ENCODE data around the gene CCDC17. TPM values are rescaled to one million over a fixed set of nuclear protein-coding genes. Genes with fewer than 3 reads are reported as not detected.

The CCDC17 gene
- total and polyA plus RNA-seq, 2 experiments from 2014 or later = 0.73 to 1.4 TPM

DNA sequence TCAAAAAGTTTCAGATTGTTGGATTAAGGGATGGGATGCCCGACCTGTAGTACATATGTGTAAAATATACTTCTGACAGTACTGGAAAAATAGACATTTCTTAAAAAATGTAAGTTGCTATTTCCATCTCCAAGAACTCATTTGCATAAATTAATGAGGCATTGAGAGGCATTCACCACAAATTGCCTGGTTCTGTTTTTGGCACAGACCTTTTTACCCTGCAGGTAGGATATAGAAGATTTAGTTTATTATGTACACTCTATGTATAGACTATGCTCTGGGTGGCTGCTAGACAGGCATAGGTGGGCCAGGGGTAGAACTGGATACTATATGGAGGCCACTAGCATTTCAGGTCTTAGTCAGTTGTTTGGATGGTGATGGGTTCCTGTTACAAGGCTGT lies 8.0 kb downstream of the CCDC17 start:
- peaks cover 3% of the 10 kb centered on the region for H3K79me2 ChIP-seq
- no peaks in the 10 kb centered on the region for H3K9me3 ChIP-seq (ENCODE audit: low read depth)
- no peaks in the 10 kb centered on the region for H3K27me3 ChIP-seq
- H2AFZ ChIP-seq = no peak overlapping the region
- no peaks in the 10 kb centered on the region for H3K4me1 ChIP-seq (ENCODE audit: insufficient read depth)
- H3K36me3 ChIP-seq (replicated peaks; ENCODE audit: insufficient read depth, low read depth) = no peaks in the 10 kb centered on the region
- TF ChIP-seq EZH2phosphoT487 (IDR thresholded peaks at IDR 0.05; ENCODE audit: low read depth, severe bottlenecking, unreplicated experiment) (no peak), EZH2 (IDR thresholded peaks at IDR 0.05; ENCODE audit: borderline replicate concordance) (no peak)
- TF ChIP-seq, protein P1, sequence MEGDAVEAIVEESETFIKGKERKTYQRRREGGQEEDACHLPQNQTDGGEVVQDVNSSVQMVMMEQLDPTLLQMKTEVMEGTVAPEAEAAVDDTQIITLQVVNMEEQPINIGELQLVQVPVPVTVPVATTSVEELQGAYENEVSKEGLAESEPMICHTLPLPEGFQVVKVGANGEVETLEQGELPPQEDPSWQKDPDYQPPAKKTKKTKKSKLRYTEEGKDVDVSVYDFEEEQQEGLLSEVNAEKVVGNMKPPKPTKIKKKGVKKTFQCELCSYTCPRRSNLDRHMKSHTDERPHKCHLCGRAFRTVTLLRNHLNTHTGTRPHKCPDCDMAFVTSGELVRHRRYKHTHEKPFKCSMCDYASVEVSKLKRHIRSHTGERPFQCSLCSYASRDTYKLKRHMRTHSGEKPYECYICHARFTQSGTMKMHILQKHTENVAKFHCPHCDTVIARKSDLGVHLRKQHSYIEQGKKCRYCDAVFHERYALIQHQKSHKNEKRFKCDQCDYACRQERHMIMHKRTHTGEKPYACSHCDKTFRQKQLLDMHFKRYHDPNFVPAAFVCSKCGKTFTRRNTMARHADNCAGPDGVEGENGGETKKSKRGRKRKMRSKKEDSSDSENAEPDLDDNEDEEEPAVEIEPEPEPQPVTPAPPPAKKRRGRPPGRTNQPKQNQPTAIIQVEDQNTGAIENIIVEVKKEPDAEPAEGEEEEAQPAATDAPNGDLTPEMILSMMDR (IDR thresholded peaks at IDR 0.05; ENCODE audit: poor library complexity) = no peak
- WGBS (ENCODE audit: low lambda C conversion rate, missing lambda C conversion rate) = 94% methylated on average over 1 of the region's 1 CpG
- no peak overlapping the region for H3K27ac ChIP-seq
- DNase-seq (ENCODE audit: low spot score) = no peak
- H3K4me2 ChIP-seq = no peak overlapping the region
- H3K9me2 ChIP-seq (replicated peaks; ENCODE audit: insufficient read depth) = no peaks in the 10 kb centered on the region
- H4K20me1 ChIP-seq (ENCODE audit: insufficient read depth, poor library complexity, severe bottlenecking) = no peaks in the 10 kb centered on the region
- H3K4me3 ChIP-seq = no peak overlapping the region

DNA sequence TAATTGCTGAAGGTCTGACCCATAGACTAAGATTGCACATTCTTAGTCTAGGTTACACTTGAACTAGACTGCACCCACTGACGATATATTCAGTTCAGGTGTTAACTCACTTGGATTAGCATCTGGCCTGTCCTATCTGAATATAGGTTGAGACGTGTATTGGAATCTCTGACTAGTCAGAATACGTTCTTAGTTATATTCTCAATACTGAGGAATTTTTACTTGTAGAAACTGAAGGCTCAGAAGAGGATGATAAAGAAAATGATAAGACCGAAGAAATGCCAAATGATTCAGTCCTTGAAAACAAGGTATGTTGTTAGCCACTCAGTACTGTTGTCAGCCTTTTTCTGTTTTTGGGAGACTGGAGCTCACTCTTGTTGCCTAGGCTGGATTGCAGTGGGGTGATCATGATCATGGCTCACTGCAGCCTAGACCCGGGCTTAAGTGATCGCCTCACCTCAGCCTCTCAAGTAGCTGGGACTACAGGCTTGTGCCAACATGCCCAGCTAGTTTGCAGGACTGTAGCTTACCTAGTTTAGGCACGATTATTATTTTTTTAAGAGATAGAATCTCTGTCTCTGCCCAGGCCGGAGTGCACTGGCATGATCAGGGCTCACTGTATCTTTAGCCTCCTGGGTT lies 10.8 kb downstream of the CCDC17 start:
- Histone ChIP-seq H3K27me3 (no peaks in the 10 kb centered on the region), H3K4me1 (ENCODE audit: insufficient read depth) (no peaks in the 10 kb centered on the region), H2AFZ (no peak overlapping the region), H4K20me1 (ENCODE audit: insufficient read depth, poor library complexity, severe bottlenecking) (no peaks in the 10 kb centered on the region), H3K9me2 (replicated peaks; ENCODE audit: insufficient read depth) (no peaks in the 10 kb centered on the region), H3K4me3 (no peak overlapping the region), H3K4me2 (no peak overlapping the region), H3K36me3 (replicated peaks; ENCODE audit: insufficient read depth, low read depth) (no peaks in the 10 kb centered on the region), H3K79me2 (peaks cover 3% of the 10 kb centered on the region), H3K9me3 (ENCODE audit: low read depth) (no peaks in the 10 kb centered on the region), H3K27ac (no peak overlapping the region)
- no peak for TF ChIP-seq EZH2phosphoT487 (IDR thresholded peaks at IDR 0.05; ENCODE audit: low read depth, severe bottlenecking, unreplicated experiment)
- TF ChIP-seq, protein P1 (IDR thresholded peaks at IDR 0.05; ENCODE audit: poor library complexity) = no peak
- no peak for TF ChIP-seq EZH2 (IDR thresholded peaks at IDR 0.05; ENCODE audit: borderline replicate concordance)
- 81% methylated on average over 8 of the region's 8 CpGs for WGBS (ENCODE audit: low lambda C conversion rate, missing lambda C conversion rate)
- DNase-seq (ENCODE audit: low spot score) = no peak

DNA sequence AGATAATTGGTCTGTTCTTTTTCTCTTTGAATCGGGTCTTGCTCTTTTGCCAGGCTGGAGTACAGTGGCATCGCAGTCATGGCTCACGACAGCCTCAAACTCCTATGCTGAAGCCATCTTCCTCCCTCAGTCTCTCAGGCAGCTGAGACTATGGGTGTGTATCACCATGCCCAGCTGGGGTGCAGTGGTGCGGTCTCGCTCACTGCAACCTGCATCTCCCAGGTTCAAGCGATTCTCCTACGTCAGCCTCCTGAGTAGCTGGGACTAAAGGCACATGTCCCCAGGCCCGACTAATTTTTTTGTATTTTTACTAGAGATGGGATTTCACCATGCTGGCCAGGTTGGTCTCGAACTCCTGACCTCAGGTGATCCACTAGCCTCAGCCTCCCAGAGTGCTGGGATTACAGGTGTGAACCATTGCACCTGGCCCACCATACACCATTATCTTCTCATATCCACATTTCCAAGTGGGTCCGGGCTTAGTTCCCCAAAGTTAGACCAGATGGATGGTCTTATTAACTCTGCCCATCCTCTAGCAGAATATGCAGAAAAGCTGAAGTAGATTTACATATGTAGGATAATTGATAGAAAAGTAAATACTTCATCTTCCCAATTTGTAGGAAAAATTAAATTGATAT lies 13.1 kb downstream of the CCDC17 start:
- Histone ChIP-seq H3K4me3 (no peak overlapping the region), H2AFZ (no peak overlapping the region), H3K9me2 (replicated peaks; ENCODE audit: insufficient read depth) (no peaks in the 10 kb centered on the region), H3K27ac (no peak overlapping the region), H3K4me1 (ENCODE audit: insufficient read depth) (no peaks in the 10 kb centered on the region), H3K27me3 (no peaks in the 10 kb centered on the region), H3K79me2 (peaks cover 5% of the 10 kb centered on the region), H3K4me2 (no peak overlapping the region), H4K20me1 (ENCODE audit: insufficient read depth, poor library complexity, severe bottlenecking) (no peaks in the 10 kb centered on the region), H3K36me3 (replicated peaks; ENCODE audit: insufficient read depth, low read depth) (no peaks in the 10 kb centered on the region), H3K9me3 (ENCODE audit: low read depth) (no peaks in the 10 kb centered on the region)
- TF ChIP-seq EZH2phosphoT487 (IDR thresholded peaks at IDR 0.05; ENCODE audit: low read depth, severe bottlenecking, unreplicated experiment) = no peak
- TF ChIP-seq, protein P1 (IDR thresholded peaks at IDR 0.05; ENCODE audit: poor library complexity) = no peak
- TF ChIP-seq EZH2 (IDR thresholded peaks at IDR 0.05; ENCODE audit: borderline replicate concordance) = no peak
- DNase-seq (ENCODE audit: low spot score) = no peak
- WGBS (ENCODE audit: low lambda C conversion rate, missing lambda C conversion rate) = 97% methylated on average over 10 of the region's 10 CpGs

Data from hepatocyte (in vitro differentiated cells).